ENCODE measurements around the gene ITGB5. TPM values are rescaled to one million over a fixed set of nuclear protein-coding genes. Genes with fewer than 3 reads are reported as not detected.

Gene ITGB5
- total RNA-seq, 1 donor from 2014 or later: 501 TPM

DNA sequence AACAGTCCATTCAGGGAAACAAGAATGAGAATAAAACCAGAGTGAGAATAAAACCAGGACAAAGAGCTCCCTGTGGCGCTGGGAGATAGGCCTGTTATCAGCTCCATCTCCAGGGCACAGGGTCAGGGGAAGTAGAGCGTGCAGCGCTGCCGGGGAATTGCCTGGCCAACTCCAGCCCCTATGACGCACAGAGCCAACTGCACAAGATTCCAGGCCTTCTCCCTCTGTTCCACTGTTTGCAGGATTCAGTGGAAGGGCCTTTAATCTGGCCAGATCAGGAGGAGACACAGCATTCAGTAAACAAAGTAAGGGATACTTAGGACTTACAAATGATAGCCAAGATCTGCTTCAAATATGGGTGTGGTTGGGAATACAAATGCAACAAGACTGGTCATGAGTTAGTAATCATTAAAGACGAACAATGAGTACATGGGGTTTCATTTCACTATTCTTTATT, 49.4 kb downstream of the ITGB5 start:
- peaks cover 88% of the 10 kb centered on the region for H3K4me1 Mint-ChIP-seq (ENCODE audit: low read depth)
- peaks cover 28% of the 10 kb centered on the region for H3K36me3 Mint-ChIP-seq (ENCODE audit: low read depth)
- no peak for DNase-seq (ENCODE audit: low spot score)
- TF ChIP-seq, protein P1, sequence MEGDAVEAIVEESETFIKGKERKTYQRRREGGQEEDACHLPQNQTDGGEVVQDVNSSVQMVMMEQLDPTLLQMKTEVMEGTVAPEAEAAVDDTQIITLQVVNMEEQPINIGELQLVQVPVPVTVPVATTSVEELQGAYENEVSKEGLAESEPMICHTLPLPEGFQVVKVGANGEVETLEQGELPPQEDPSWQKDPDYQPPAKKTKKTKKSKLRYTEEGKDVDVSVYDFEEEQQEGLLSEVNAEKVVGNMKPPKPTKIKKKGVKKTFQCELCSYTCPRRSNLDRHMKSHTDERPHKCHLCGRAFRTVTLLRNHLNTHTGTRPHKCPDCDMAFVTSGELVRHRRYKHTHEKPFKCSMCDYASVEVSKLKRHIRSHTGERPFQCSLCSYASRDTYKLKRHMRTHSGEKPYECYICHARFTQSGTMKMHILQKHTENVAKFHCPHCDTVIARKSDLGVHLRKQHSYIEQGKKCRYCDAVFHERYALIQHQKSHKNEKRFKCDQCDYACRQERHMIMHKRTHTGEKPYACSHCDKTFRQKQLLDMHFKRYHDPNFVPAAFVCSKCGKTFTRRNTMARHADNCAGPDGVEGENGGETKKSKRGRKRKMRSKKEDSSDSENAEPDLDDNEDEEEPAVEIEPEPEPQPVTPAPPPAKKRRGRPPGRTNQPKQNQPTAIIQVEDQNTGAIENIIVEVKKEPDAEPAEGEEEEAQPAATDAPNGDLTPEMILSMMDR (IDR thresholded peaks at IDR 0.05): no peak
- no peaks in the 10 kb centered on the region for H3K27me3 Mint-ChIP-seq (ENCODE audit: low read depth)
- no peaks in the 10 kb centered on the region for H3K9me3 Mint-ChIP-seq (ENCODE audit: low read depth)
- no peak overlapping the region for H3K4me3 Mint-ChIP-seq (ENCODE audit: unreplicated experiment)
- peak overlapping the region; percentile 42 for H3K27ac Mint-ChIP-seq (ENCODE audit: unreplicated experiment)

DNA sequence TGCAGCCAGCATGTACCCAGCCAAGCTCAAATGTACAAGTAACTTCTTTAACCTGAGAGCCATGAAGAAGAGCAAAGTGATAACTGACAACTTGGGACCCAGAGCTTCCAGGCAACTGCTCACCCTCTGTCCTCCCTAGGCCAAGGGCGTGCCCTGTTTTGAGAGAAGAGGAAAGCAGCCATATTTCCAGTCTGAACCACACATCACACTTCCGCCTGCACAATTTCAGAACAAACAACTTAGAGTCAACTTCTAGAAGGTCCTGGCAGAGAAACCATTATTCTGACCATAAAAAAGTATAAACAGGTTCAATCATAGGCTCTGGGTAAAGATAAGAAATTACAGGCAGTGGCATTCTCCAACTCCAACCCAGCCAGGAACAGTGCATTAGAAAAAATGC, 50.1 kb downstream of the ITGB5 start:
- Mint-ChIP-seq H3K4me1 (ENCODE audit: low read depth) (peaks cover 90% of the 10 kb centered on the region), H3K36me3 (ENCODE audit: low read depth) (peaks cover 21% of the 10 kb centered on the region), H3K27ac (ENCODE audit: unreplicated experiment) (peak overlapping the region; percentile 42), H3K9me3 (ENCODE audit: low read depth) (no peaks in the 10 kb centered on the region), H3K27me3 (ENCODE audit: low read depth) (no peaks in the 10 kb centered on the region), H3K4me3 (ENCODE audit: unreplicated experiment) (no peak overlapping the region)
- TF ChIP-seq, protein P1 (IDR thresholded peaks at IDR 0.05): no peak
- no peak for DNase-seq (ENCODE audit: low spot score)

DNA sequence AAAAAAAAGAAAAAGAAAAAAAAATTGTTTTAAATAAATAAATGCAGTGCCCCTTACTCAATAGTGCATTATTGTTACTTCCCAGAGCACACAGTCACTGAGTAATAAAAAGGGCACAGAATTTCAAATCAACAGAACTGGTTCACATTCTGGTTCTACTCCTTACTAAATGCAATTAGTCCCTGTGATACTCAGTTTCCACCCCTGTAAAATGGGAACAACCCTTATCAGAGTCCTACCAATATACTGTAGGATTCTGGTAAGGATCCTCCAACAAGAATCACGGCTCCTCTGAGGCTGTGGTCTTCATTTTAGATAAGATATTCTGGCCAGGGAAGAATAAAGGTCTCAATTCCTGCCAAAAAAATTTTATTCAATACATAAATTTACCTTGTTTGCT, 50.7 kb downstream of the ITGB5 start:
- H3K9me3 Mint-ChIP-seq (ENCODE audit: low read depth): no peaks in the 10 kb centered on the region
- peak overlapping the region; percentile 98 for H3K27ac Mint-ChIP-seq (ENCODE audit: unreplicated experiment)
- no peak for DNase-seq (ENCODE audit: low spot score)
- H3K4me1 Mint-ChIP-seq (ENCODE audit: low read depth): peaks cover 93% of the 10 kb centered on the region
- H3K4me3 Mint-ChIP-seq (ENCODE audit: unreplicated experiment): no peak overlapping the region
- TF ChIP-seq, protein P1 (IDR thresholded peaks at IDR 0.05): no peak
- no peaks in the 10 kb centered on the region for H3K27me3 Mint-ChIP-seq (ENCODE audit: low read depth)
- H3K36me3 Mint-ChIP-seq (ENCODE audit: low read depth): peaks cover 17% of the 10 kb centered on the region

DNA sequence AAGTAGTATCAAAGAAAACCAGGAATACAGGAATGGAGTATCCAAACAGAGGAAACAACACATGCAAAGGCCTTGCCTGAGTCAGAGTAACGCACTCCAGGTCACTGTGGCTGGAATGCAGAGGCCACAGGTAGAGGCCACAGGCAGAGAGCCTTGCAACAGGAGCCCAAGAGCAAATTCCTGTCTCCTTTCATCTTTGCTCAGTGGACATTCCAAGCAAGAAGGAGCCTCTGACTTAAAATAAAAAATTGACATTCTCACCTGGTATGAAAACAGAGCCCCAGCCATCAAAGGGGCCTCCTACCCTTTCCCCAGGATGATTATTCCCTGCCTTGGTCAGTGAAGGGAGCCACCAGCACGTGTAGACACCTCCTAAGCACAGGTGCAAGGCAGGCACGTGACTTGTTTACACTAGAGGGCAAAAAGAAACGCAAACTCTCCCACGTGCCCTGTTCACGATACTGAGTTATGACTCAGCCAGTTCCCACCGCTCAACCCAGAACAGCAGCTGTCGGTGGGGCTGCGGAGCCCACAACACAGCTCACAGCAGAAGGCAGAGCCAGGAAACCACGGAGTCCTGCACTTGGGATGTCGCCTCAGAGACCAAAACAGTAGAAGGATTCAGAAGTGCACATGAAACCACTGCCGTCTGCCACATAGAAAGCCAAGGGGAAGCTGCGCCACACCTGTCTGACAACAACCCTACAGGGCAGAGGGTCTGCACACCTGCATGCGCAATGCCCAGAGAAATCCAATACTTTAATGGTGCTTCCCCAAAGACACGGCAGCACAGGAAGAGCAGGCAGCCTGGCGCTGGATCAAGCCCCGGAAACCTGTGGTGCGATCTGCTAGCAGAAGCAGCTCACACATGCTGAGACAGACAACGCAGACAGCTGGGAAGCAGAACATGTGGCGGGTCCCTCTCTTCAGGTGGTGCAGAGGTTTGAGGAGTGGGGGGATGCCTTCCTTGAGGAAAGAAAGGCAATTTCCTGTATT, 52.1 kb downstream of the ITGB5 start:
- peak overlapping the region; percentile 42 for H3K4me3 Mint-ChIP-seq (ENCODE audit: unreplicated experiment)
- H3K27me3 Mint-ChIP-seq (ENCODE audit: low read depth): no peaks in the 10 kb centered on the region
- TF ChIP-seq, protein P1 (IDR thresholded peaks at IDR 0.05): no peak
- H3K4me1 Mint-ChIP-seq (ENCODE audit: low read depth): peaks cover 92% of the 10 kb centered on the region
- no peak for DNase-seq (ENCODE audit: low spot score)
- peaks cover 16% of the 10 kb centered on the region for H3K36me3 Mint-ChIP-seq (ENCODE audit: low read depth)
- peak overlapping the region; percentile 98 for H3K27ac Mint-ChIP-seq (ENCODE audit: unreplicated experiment)
- H3K9me3 Mint-ChIP-seq (ENCODE audit: low read depth): no peaks in the 10 kb centered on the region

DNA sequence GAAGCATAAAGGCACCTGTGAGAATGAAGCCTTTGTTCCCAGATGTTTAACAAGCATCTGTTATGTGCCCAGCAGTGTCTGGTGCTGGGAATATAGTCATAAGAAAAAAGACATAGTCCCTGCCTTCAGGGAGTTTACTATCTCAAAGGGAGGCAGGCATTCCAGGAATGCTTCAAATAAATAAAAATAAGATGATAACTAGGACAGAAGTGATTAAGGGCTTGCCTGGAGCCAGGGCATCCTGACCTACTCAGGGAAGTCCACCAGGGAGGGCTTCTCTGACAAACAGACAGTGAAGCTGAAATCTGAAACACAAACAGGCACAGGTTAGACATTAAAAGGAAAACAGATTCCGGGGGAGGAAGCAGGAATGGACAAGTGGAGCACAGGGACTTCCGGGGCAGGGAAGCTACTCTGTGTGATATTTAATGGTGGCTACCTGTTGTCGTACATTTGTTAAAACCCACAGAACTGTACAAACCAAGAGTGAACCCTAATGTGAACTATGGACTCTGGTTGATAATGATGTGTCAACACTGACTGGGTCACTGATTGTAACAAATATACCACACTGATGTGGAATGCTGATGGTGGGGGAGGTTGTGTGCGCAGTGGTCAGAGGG, 53.3 kb downstream of the ITGB5 start:
- peaks cover 19% of the 10 kb centered on the region for H3K36me3 Mint-ChIP-seq (ENCODE audit: low read depth)
- no peaks in the 10 kb centered on the region for H3K9me3 Mint-ChIP-seq (ENCODE audit: low read depth)
- peaks cover 92% of the 10 kb centered on the region for H3K4me1 Mint-ChIP-seq (ENCODE audit: low read depth)
- H3K27me3 Mint-ChIP-seq (ENCODE audit: low read depth): no peaks in the 10 kb centered on the region
- no peak for DNase-seq (ENCODE audit: low spot score)
- H3K27ac Mint-ChIP-seq (ENCODE audit: unreplicated experiment): peak overlapping the region; percentile 94
- TF ChIP-seq, protein P1 (IDR thresholded peaks at IDR 0.05): no peak
- H3K4me3 Mint-ChIP-seq (ENCODE audit: unreplicated experiment): no peak overlapping the region
